B cell (primary cell): ENCODE data around the gene DSC3.

ENCODE experiments used
- EZH2 ChIP-seq: IDR thresholded peaks from 2 replicates; pipeline ENCODE4 v1.6.1; 2012; ENCODE audit warnings: borderline replicate concordance, low read depth, mild to moderate bottlenecking, moderate library complexity, low read length; ENCODE audit not compliant: insufficient read depth, poor library complexity, severe bottlenecking
- TF ChIP-seq, protein P1 (sequence below): fragments of 200-600 bp; IDR thresholded peaks from one replicate; pipeline ENCODE4 v1.8.0; 2022; ENCODE audit warnings: antibody characterized with exemption, mild to moderate bottlenecking

GRCh38 chr18:30954262-30954661 is 88.3 kb downstream of the DSC3 start:
- TF ChIP-seq, protein P1, sequence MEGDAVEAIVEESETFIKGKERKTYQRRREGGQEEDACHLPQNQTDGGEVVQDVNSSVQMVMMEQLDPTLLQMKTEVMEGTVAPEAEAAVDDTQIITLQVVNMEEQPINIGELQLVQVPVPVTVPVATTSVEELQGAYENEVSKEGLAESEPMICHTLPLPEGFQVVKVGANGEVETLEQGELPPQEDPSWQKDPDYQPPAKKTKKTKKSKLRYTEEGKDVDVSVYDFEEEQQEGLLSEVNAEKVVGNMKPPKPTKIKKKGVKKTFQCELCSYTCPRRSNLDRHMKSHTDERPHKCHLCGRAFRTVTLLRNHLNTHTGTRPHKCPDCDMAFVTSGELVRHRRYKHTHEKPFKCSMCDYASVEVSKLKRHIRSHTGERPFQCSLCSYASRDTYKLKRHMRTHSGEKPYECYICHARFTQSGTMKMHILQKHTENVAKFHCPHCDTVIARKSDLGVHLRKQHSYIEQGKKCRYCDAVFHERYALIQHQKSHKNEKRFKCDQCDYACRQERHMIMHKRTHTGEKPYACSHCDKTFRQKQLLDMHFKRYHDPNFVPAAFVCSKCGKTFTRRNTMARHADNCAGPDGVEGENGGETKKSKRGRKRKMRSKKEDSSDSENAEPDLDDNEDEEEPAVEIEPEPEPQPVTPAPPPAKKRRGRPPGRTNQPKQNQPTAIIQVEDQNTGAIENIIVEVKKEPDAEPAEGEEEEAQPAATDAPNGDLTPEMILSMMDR: no peak
- TF ChIP-seq EZH2: no peak
